Keratinocyte (primary cell): ENCODE measurements around the gene DIPK1A. TPM values are rescaled to one million over a fixed set of nuclear protein-coding genes. Genes with fewer than 3 reads are reported as not detected.

Source experiments
- DNase-seq: peaks from one replicate; pipeline ENCODE4 v3.0.0-alpha.2; 2011; ENCODE audit warnings: low read depth, missing footprints, low spot score
- FAIRE-seq: peaks from 2 replicates; lab custom pipeline; 2011; peaks lifted over from hg19 to GRCh38; lab: Jason Lieb, UNC
- H2AFZ ChIP-seq: 2 replicates; pipeline ENCODE4 v1.6.0; 2012; ENCODE audit warnings: low read length, control low read depth, inconsistent platforms; ENCODE audit not compliant: control insufficient read depth
- H3K27ac ChIP-seq: 2 replicates; pipeline ENCODE4 v1.5.1; 2011; ENCODE audit warnings: low read length; ENCODE audit not compliant: control insufficient read depth, insufficient read depth
- H3K27me3 ChIP-seq: 3 replicates; pipeline ENCODE4 v1.6.0; 2011; ENCODE audit warnings: low read length; ENCODE audit not compliant: control insufficient read depth, insufficient read depth; ENCODE audit errors: extremely low read depth
- H3K36me3 ChIP-seq, 2 experiments: 2 replicates in 1 of 2; 3 replicates in 1 of 2; pipeline ENCODE4 v1.5.1; 2011; ENCODE audit warnings: low read length in 2 of 2, mild to moderate bottlenecking in 1 of 2; ENCODE audit not compliant: control insufficient read depth in 2 of 2, insufficient read depth in 2 of 2; ENCODE audit errors: extremely low read depth in 1 of 2
- H3K4me1 ChIP-seq: 3 replicates; pipeline ENCODE4 v1.5.1; 2011; ENCODE audit warnings: low read length; ENCODE audit not compliant: control insufficient read depth, insufficient read depth; ENCODE audit errors: extremely low read depth
- H3K4me2 ChIP-seq: 3 replicates; pipeline ENCODE4 v1.6.0; 2011; ENCODE audit warnings: low read depth, low read length; ENCODE audit not compliant: control insufficient read depth, insufficient read depth; ENCODE audit errors: extremely low read depth
- H3K4me3 ChIP-seq, 3 experiments: fragments of 200-600 bp in 1 of 3; sonication (generic) in 1 of 3; 2 replicates in 2 of 3; 3 replicates in 1 of 3; pipeline ENCODE4 v1.5.1; 2011 to 2016; ENCODE audit warnings: low read length in 3 of 3, mild to moderate bottlenecking in 3 of 3, control low read depth in 2 of 3, inconsistent platforms in 1 of 3, low read depth in 1 of 3, mixed read lengths in 1 of 3, mixed run types in 1 of 3, moderate library complexity in 1 of 3; ENCODE audit not compliant: control insufficient read depth in 2 of 3, insufficient read depth in 2 of 3; ENCODE audit errors: extremely low read depth in 1 of 3
- H3K79me2 ChIP-seq: 2 replicates; pipeline ENCODE4 v1.6.0; 2012; ENCODE audit warnings: low read length; ENCODE audit not compliant: control insufficient read depth, insufficient read depth
- H3K9ac ChIP-seq: 3 replicates; pipeline ENCODE4 v1.6.0; 2011; ENCODE audit warnings: low read length; ENCODE audit not compliant: control insufficient read depth, insufficient read depth; ENCODE audit errors: extremely low read depth
- H3K9me1 ChIP-seq: 3 replicates; pipeline ENCODE4 v1.6.0; 2011; ENCODE audit warnings: low read length; ENCODE audit not compliant: control insufficient read depth, insufficient read depth; ENCODE audit errors: extremely low read depth
- H3K9me3 ChIP-seq: 2 replicates; pipeline ENCODE4 v1.5.1; 2012; ENCODE audit warnings: low read depth, low read length; ENCODE audit not compliant: control insufficient read depth
- H4K20me1 ChIP-seq: 3 replicates; pipeline ENCODE4 v1.6.0; 2011; ENCODE audit warnings: low read length; ENCODE audit not compliant: control insufficient read depth, insufficient read depth; ENCODE audit errors: extremely low read depth
- CTCF ChIP-seq, 3 experiments: IDR thresholded peaks in 1 of 3; conservative IDR thresholded peaks in 1 of 3; optimal IDR thresholded peaks in 1 of 3; 2 replicates in 2 of 3; 3 replicates in 1 of 3; pipeline versions ENCODE3 to v1.5.1; 2011; ENCODE audit warnings: low read length in 3 of 3, mild to moderate bottlenecking in 3 of 3, moderate library complexity in 2 of 3, control low read depth in 1 of 3, inconsistent platforms in 1 of 3; ENCODE audit not compliant: insufficient read depth in 2 of 3; ENCODE audit errors: extremely low read depth in 1 of 3
- EZH2 ChIP-seq: IDR thresholded peaks from one replicate; pipeline ENCODE4 v1.6.1; 2012; ENCODE audit warnings: inconsistent platforms, mild to moderate bottlenecking, low read length, moderate library complexity
- dilution Hi-C: fragments of 300-500 bp; cut with MboI; formaldehyde crosslinking; loops from one replicate; pipeline ENCODE4 v1.7.0; 2020; ENCODE audit warnings: low sequenced_read_pairs; ENCODE audit not compliant: extremely low pct_ligation_motif_present
- polyA plus RNA-seq, 5 experiments: library from polyadenylated mRNA; depleted of rRNA in 3 of 5; stranded (reverse) in 3 of 5; stranded (forward) in 1 of 5; unstranded in 1 of 5; fragments of >200 nt; gene quantifications; 1 replicate in 1 of 5; 2 replicates in 3 of 5; 3 replicates in 1 of 5; pipeline versions ENCODE4 v1.2.1 to v1.2.3, GENCODE V29; 2011 to 2012; ENCODE audit warnings: missing spikeins in 2 of 5, low read depth in 1 of 5, low replicate concordance in 1 of 5

Gene DIPK1A
- polyA plus RNA-seq, 1 donor (not counting 4 experiments of a cell fraction or from before 2014, with no cell fraction given), result 22.0 TPM

DNA sequence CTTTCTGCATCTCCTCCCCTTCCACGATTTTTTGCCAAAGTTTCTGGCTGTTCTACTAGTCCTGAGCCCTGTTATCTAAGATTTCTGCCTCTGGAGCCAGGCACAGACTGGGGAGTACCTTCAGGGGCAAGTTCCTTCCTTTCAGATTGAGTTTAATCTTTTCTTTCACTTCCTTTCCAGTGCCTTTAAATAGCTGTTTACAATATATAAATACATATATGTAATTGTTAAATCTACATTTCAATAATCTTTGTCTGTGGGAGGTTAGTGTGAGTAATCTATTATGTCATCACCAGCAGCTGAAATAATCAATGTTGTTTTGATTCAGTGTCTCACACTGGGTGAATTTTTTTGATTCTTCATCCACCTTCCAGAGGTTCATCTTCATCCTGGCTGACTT is 31.8 kb downstream of the DIPK1A start:
- H3K4me3 ChIP-seq, result no peak overlapping the region
- FAIRE-seq, result no peak
- no peak overlapping the region for H3K4me2 ChIP-seq
- no peaks in the 10 kb centered on the region for H4K20me1 ChIP-seq
- dilution Hi-C loops, result no loop called here
- H3K27me3 ChIP-seq, result no peaks in the 10 kb centered on the region
- H3K79me2 ChIP-seq, result peaks cover 3% of the 10 kb centered on the region
- no peak for DNase-seq
- TF ChIP-seq EZH2 (no peak), CTCF (optimal IDR thresholded peaks at IDR 0.05 in 1 of 3, IDR thresholded peaks at IDR 0.05 in 1 of 3, conservative IDR thresholded peaks at IDR 0.05 in 1 of 3; ENCODE audit: extremely low read depth in 1 of 3, insufficient read depth in 2 of 3, low read length in 3 of 3) (no peak)
- no peaks in the 10 kb centered on the region for H3K36me3 ChIP-seq
- no peak overlapping the region for H2AFZ ChIP-seq
- H3K9me1 ChIP-seq, result no peaks in the 10 kb centered on the region
- no peaks in the 10 kb centered on the region for H3K9me3 ChIP-seq
- peaks cover 15% of the 10 kb centered on the region for H3K4me1 ChIP-seq
- no peak overlapping the region for H3K9ac ChIP-seq
- no peak overlapping the region for H3K27ac ChIP-seq

DNA sequence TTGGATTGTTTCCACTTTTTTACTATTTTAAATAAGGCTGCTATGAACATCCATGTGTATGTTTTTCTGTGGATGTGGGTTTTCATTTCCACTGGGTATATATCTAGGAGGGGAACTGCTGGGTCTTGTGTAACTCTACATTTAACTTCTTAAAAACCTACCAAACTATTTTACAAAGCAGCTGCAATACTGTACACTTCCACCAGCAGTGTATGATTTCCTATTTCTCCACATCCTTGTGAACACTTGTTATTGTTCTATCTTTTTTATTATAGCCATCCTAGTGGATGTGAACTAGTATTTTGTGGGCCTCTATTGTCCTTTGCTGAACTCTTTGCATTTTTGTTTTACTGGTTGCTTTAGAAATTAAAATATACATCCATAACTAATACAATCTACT is 33.4 kb downstream of the DIPK1A start:
- TF ChIP-seq CTCF (optimal IDR thresholded peaks at IDR 0.05 in 1 of 3, IDR thresholded peaks at IDR 0.05 in 1 of 3, conservative IDR thresholded peaks at IDR 0.05 in 1 of 3; ENCODE audit: extremely low read depth in 1 of 3, insufficient read depth in 2 of 3, low read length in 3 of 3), result no peak
- no peak for TF ChIP-seq EZH2

More for the DNA sequence above, 33.4 kb downstream of the DIPK1A start:
- Histone ChIP-seq H3K27ac (no peak overlapping the region), H3K9ac (no peak overlapping the region), H3K4me3 (no peak overlapping the region), H3K9me3 (no peaks in the 10 kb centered on the region), H3K79me2 (peaks cover 3% of the 10 kb centered on the region), H3K4me1 (peaks cover 3% of the 10 kb centered on the region), H3K27me3 (no peaks in the 10 kb centered on the region), H3K9me1 (no peaks in the 10 kb centered on the region), H3K4me2 (no peak overlapping the region), H3K36me3 (no peaks in the 10 kb centered on the region), H4K20me1 (no peaks in the 10 kb centered on the region), H2AFZ (no peak overlapping the region)
- DNase-seq (no peak), FAIRE-seq (no peak)
- dilution Hi-C loops, result no loop called here
